RKO (cell line): Measurements from ENCODE around the gene WRAP53.

ENCODE experiments used
- DNase-seq: peaks from one replicate; pipeline ENCODE4 v3.0.0-alpha.2; 2016; ENCODE audit warnings: low spot score

Gene WRAP53

GRCh38 chr17:7745748-7746470 is 57.6 kb downstream of the WRAP53 start:
- peak; percentile 72 for DNase-seq

GRCh38 chr17:7747635-7748071 is 59.4 kb downstream of the WRAP53 start:
- no peak for DNase-seq

- DNase-seq = no peak
Observed at GRCh38 chr17:7748076-7748775, 59.9 kb downstream of the WRAP53 start.

- peak; percentile 80 for DNase-seq
Observed at GRCh38 chr17:7750321-7750821, 62.1 kb downstream of the WRAP53 start.
